GM12878 (cell line): ENCODE measurements around the gene P2RX6. TPM values are rescaled to one million over a fixed set of nuclear protein-coding genes. Genes with fewer than 3 reads are reported as not detected.

Experiments
- ATAC-seq: fragments of 200-7000 bp; cut with Tn5 transposase; 3 replicates; pipeline ENCODE4 v1.9.1; 2020; ENCODE audit warnings: mild to moderate bottlenecking, moderate library complexity
- BruUV-seq: library from RNA; stranded (reverse); fragments of 400-500 nt; replicated peaks from 2 replicates; lab custom pipeline; 2021; lab: Mats Ljungman, UMichigan
- CTCF ChIA-PET: fragments of 300-600 bp; sonication (Branson Sonifier 250); formaldehyde crosslinking; extraction: SDS; loops from one replicate; lab custom pipeline; 2021; ENCODE audit warnings: inconsistent platforms; lab: Yijun Ruan, JAX
- POLR2A ChIA-PET: fragments of 350-600 bp; formaldehyde crosslinking; extraction: SDS; loops from one replicate; lab custom pipeline; 2021; ENCODE audit warnings: inconsistent platforms; lab: Charles Lee
- RAD21 ChIA-PET: fragments of 300-600 bp; sonication (Branson Sonifier 250); formaldehyde crosslinking; loops from one replicate; lab custom pipeline; 2023; ENCODE audit warnings: antibody characterized with exemption; ENCODE audit not compliant: unreplicated experiment; lab: Charles Lee
- SMC1A ChIA-PET: fragments of 300-600 bp; sonication (Branson Sonifier 250); formaldehyde crosslinking; loops from one replicate; lab custom pipeline; 2023; ENCODE audit not compliant: unreplicated experiment, uncharacterized antibody; lab: Charles Lee
- DNase-seq: peaks from one replicate; pipeline ENCODE4 v3.0.0-alpha.2; 2011; ENCODE audit warnings: low read depth, low spot score
- FAIRE-seq: peaks from 3 replicates; lab custom pipeline; 2011; peaks lifted over from hg19 to GRCh38; lab: Jason Lieb, UNC
- H2AFZ ChIP-seq: 2 replicates; pipeline ENCODE4 v1.6.0; 2011; ENCODE audit warnings: low read depth, low read length, control low read depth; ENCODE audit not compliant: control insufficient read depth
- H3K27ac ChIP-seq: 2 replicates; pipeline ENCODE4 v1.5.1; 2011; ENCODE audit warnings: control low read depth; ENCODE audit not compliant: control insufficient read depth, insufficient read depth
- H3K27me3 ChIP-seq, 2 experiments: replicated peaks in 1 of 2; 2 replicates each; pipeline versions ENCODE4 v1.6.0 to v1.6.1; 2011; ENCODE audit warnings: low read length in 1 of 2; ENCODE audit not compliant: control insufficient read depth in 2 of 2, insufficient read depth in 2 of 2
- H3K36me3 ChIP-seq, 2 experiments: 2 replicates each; pipeline ENCODE4 v1.5.1; 2011; ENCODE audit warnings: low read length in 1 of 2; ENCODE audit not compliant: control insufficient read depth in 2 of 2, insufficient read depth in 2 of 2
- H3K4me1 ChIP-seq: 2 replicates; pipeline ENCODE4 v1.6.1; 2011; ENCODE audit warnings: mild to moderate bottlenecking, low read length, moderate library complexity, mixed read lengths; ENCODE audit not compliant: control insufficient read depth, insufficient read depth
- H3K4me2 ChIP-seq: 2 replicates; pipeline ENCODE4 v1.6.0; 2011; ENCODE audit warnings: control low read depth; ENCODE audit not compliant: control insufficient read depth, insufficient read depth
- H3K4me3 ChIP-seq: fragments of 200-600 bp; sonication (generic); 2 replicates; pipeline ENCODE4 v1.5.1; 2016
- H3K79me2 ChIP-seq: 2 replicates; pipeline ENCODE4 v1.6.0; 2011; ENCODE audit warnings: low read length; ENCODE audit not compliant: control insufficient read depth, insufficient read depth
- H3K9ac ChIP-seq: 2 replicates; pipeline ENCODE4 v1.8.0; 2011; ENCODE audit warnings: low read length, control low read depth, mixed read lengths; ENCODE audit not compliant: control insufficient read depth, insufficient read depth
- H3K9me3 ChIP-seq: replicated peaks from 3 replicates; pipeline ENCODE4 v1.5.1; 2011; ENCODE audit warnings: mild to moderate bottlenecking, low read length; ENCODE audit not compliant: control insufficient read depth, insufficient read depth
- H4K20me1 ChIP-seq: 2 replicates; pipeline ENCODE4 v1.6.0; 2011; ENCODE audit not compliant: control insufficient read depth, insufficient read depth
- ASH2L ChIP-seq: fragments of 300-600, 200-600 bp; sonication (generic); IDR thresholded peaks from 2 replicates; pipeline ENCODE4 v1.6.1; 2017; ENCODE audit warnings: low read depth, mild to moderate bottlenecking, borderline replicate concordance
- CBX5 ChIP-seq: sonication (generic); IDR thresholded peaks from 2 replicates; pipeline ENCODE4 v1.6.1; 2016; ENCODE audit warnings: low read depth, moderate library complexity, mild to moderate bottlenecking, inconsistent platforms
- CUX1 ChIP-seq: IDR thresholded peaks from 2 replicates; pipeline ENCODE4 v1.6.1; 2012; ENCODE audit warnings: improper control_type of control experiment, low read depth, low read length; ENCODE audit not compliant: insufficient replicate concordance
- HDAC2 ChIP-seq: fragments of 200-600 bp; sonication (generic); IDR thresholded peaks from 2 replicates; pipeline ENCODE4 v1.6.1; 2017
- MEF2B ChIP-seq: fragments of 450-650 bp; IDR thresholded peaks from 2 replicates; pipeline ENCODE4 v1.6.1; 2018; ENCODE audit warnings: mild to moderate bottlenecking, moderate library complexity; ENCODE audit not compliant: partially characterized antibody, poor library complexity, severe bottlenecking
- RB1 ChIP-seq: fragments of 450-650 bp; formaldehyde crosslinking; IDR thresholded peaks from 2 replicates; pipeline ENCODE4 v1.6.1; 2017; ENCODE audit warnings: mild to moderate bottlenecking, borderline replicate concordance
- RUNX3 ChIP-seq: IDR thresholded peaks from 2 replicates; pipeline ENCODE4 v1.6.1; 2012; ENCODE audit warnings: low read length, inconsistent platforms
- SMAD1 ChIP-seq: fragments of 450-650 bp; IDR thresholded peaks from 2 replicates; pipeline ENCODE4 v1.6.1; 2018; ENCODE audit warnings: mild to moderate bottlenecking, low read depth; ENCODE audit not compliant: partially characterized antibody
- SPI1 ChIP-seq: IDR thresholded peaks from 2 replicates; pipeline ENCODE4 v1.6.1; 2011; ENCODE audit warnings: low read depth, mild to moderate bottlenecking, low read length, moderate library complexity, borderline replicate concordance; ENCODE audit not compliant: insufficient read depth
- ZBTB11 ChIP-seq: fragments of 450-650 bp; formaldehyde crosslinking; IDR thresholded peaks from 2 replicates; pipeline ENCODE4 v1.5.0; 2022; ENCODE audit warnings: mild to moderate bottlenecking, missing genetic modification characterization
- WGBS: methylation state at CpG from one replicate; pipeline ENCODE4 v1.1.6; 2016; ENCODE audit warnings: low lambda C conversion rate; ENCODE audit not compliant: insufficient replicate concordance, insufficient coverage; ENCODE audit errors: missing lambda C conversion rate; 5-methylcytosine and 5-hydroxymethylcytosine counted together
- in situ Hi-C: fragments of 300-500 bp; cut with MboI; formaldehyde crosslinking; loops from 9 replicates; pipeline ENCODE4 v1.14.3; 2018; ENCODE audit warnings: mixed read lengths
- intact Hi-C: fragments of 100-400 bp; cut with micrococcal nuclease; formaldehyde crosslinking; loops from one replicate; pipeline ENCODE4 v1.14.2; 2022; ENCODE audit not compliant: unreplicated experiment
- polyA plus RNA-seq, 11 experiments: library from polyadenylated mRNA; depleted of rRNA in 4 of 11; unstranded in 6 of 11; stranded (reverse) in 5 of 11; fragments of >200 nt; fragmentation: Nextera tagmentation in 4 of 11; fragmentation: Illumina TruSeq in 1 of 11; extraction: Ambion mirVana in 4 of 11; extraction: Trizol in 1 of 11; gene quantifications; 1 replicate in 1 of 11; 2 replicates in 10 of 11; pipeline versions ENCODE4 v1.2.1 to v1.2.3, GENCODE V29; 2011 to 2016; ENCODE audit warnings: inconsistent platforms in 2 of 11, missing spikeins in 2 of 11, low read depth in 1 of 11
- total RNA-seq, 4 experiments: library from RNA; depleted of rRNA in 3 of 4; stranded (reverse); fragments of >200 nt in 3 of 4; fragmentation: Illumina TruSeq in 1 of 4; extraction: Trizol in 1 of 4; gene quantifications; 2 replicates each; pipeline versions ENCODE4 v1.2.1 to v1.2.3, GENCODE V29; 2013 to 2021

The P2RX6 gene
- total and polyA plus RNA-seq, 10 of the 15 experiments (the other 5 are each of a cell fraction or from before 2014, with no cell fraction given), result 0.03 to 0.21 (median 0.07) TPM; not detected in 5

GRCh38 chr22:21010426-21011113 lies 4.4 kb upstream of the P2RX6 start:
- H3K9ac ChIP-seq, result no peak overlapping the region
- in situ Hi-C loops (no loop called here), intact Hi-C loops (no loop called here)
- WGBS, result 30% methylated on average over 3 of the region's 3 CpGs
- ChIA-PET SMC1A (no interaction called here), CTCF (no interaction called here), RAD21 (no interaction called here), POLR2A (no interaction called here)
- H3K4me2 ChIP-seq, result no peak overlapping the region
- no peak for FAIRE-seq
- H3K36me3 ChIP-seq, result no peaks in the 10 kb centered on the region
- no peaks in the 10 kb centered on the region for H4K20me1 ChIP-seq
- H3K4me1 ChIP-seq, result peaks cover 7% of the 10 kb centered on the region
- H3K4me3 ChIP-seq, result no peak overlapping the region
- no peak overlapping the region for H2AFZ ChIP-seq
- no peaks in the 10 kb centered on the region for H3K9me3 ChIP-seq
- H3K27ac ChIP-seq, result no peak overlapping the region
- H3K79me2 ChIP-seq, result no peaks in the 10 kb centered on the region
- no peak for TF ChIP-seq CBX5
- no peak for TF ChIP-seq SPI1
- TF ChIP-seq ASH2L, result no peak
- no peak for TF ChIP-seq RUNX3
- no peak for TF ChIP-seq MEF2B
- TF ChIP-seq CUX1, result no peak
- TF ChIP-seq ZBTB11, result no peak
- no peak for TF ChIP-seq HDAC2
- TF ChIP-seq SMAD1, result no peak
- TF ChIP-seq RB1, result no peak
- no peak for DNase-seq
- no peak for ATAC-seq
- H3K27me3 ChIP-seq, result no peaks in the 10 kb centered on the region; a peak in 1 of 4 replicates
- BruUV-seq, result no TSS peak
